Loucy (cell line): Measurements from ENCODE around the gene SERINC2.

Source experiments
- H2AFZ ChIP-seq: fragments of 200-600 bp; sonication (generic); 2 replicates; pipeline ENCODE4 v1.6.0; 2016; ENCODE audit warnings: antibody characterized with exemption, mild to moderate bottlenecking, low read length, moderate library complexity
- H3F3A ChIP-seq: fragments of 200-600 bp; 2 replicates; pipeline ENCODE4 v1.6.0; 2016; ENCODE audit warnings: antibody characterized with exemption, low read depth, mild to moderate bottlenecking
- H3K27me3 ChIP-seq: fragments of 200-600 bp; sonication (generic); 2 replicates; pipeline ENCODE4 v1.6.1; 2014; ENCODE audit warnings: low read length, mild to moderate bottlenecking; ENCODE audit not compliant: insufficient read depth, poor library complexity, severe bottlenecking
- H3K36me3 ChIP-seq: fragments of 200-600 bp; sonication (generic); 2 replicates; pipeline ENCODE4 v1.6.1; 2016; ENCODE audit warnings: low read length; ENCODE audit not compliant: insufficient read depth
- H3K4me1 ChIP-seq: fragments of 200-600 bp; sonication (generic); 2 replicates; pipeline ENCODE4 v1.5.1; 2014; ENCODE audit warnings: low read length, mild to moderate bottlenecking; ENCODE audit not compliant: insufficient read depth, poor library complexity, severe bottlenecking
- H3K4me2 ChIP-seq: fragments of 200-600 bp; sonication (generic); 2 replicates; pipeline ENCODE4 v1.6.0; 2014; ENCODE audit warnings: antibody characterized with exemption, low read length, low read depth, mild to moderate bottlenecking; ENCODE audit not compliant: poor library complexity, severe bottlenecking
- H3K4me3 ChIP-seq: fragments of 200-600 bp; sonication (generic); 2 replicates; pipeline ENCODE4 v1.5.1; 2014; ENCODE audit warnings: low read length, mild to moderate bottlenecking, mixed read lengths; ENCODE audit not compliant: poor library complexity, severe bottlenecking
- H3K79me2 ChIP-seq: fragments of 200-600 bp; sonication (generic); 2 replicates; pipeline ENCODE4 v1.6.1; 2014; ENCODE audit warnings: low read length; ENCODE audit not compliant: insufficient read depth
- H3K9ac ChIP-seq: fragments of 200-600 bp; sonication (generic); 2 replicates; pipeline ENCODE4 v1.6.0; 2014; ENCODE audit warnings: mild to moderate bottlenecking, low read depth, low read length, moderate library complexity; ENCODE audit not compliant: poor library complexity, severe bottlenecking
- H3K9me2 ChIP-seq: fragments of 200-600 bp; sonication (generic); replicated peaks from 2 replicates; pipeline ENCODE4 v1.6.1; 2016; ENCODE audit warnings: low read depth, low read length, mixed read lengths
- H3K9me3 ChIP-seq: fragments of 200-600 bp; sonication (generic); 2 replicates; pipeline ENCODE4 v1.6.1; 2014; ENCODE audit warnings: mild to moderate bottlenecking, antibody characterized with exemption, low read length, low read depth; ENCODE audit not compliant: insufficient read depth
- H4K20me1 ChIP-seq: fragments of 200-600 bp; sonication (generic); 2 replicates; pipeline ENCODE4 v1.6.0; 2014; ENCODE audit warnings: antibody characterized with exemption, low read length, mild to moderate bottlenecking; ENCODE audit not compliant: insufficient read depth, poor library complexity, severe bottlenecking
- EZH2phosphoT487 ChIP-seq: fragments of 200-600 bp; IDR thresholded peaks from 2 replicates; pipeline ENCODE4 v1.6.1; 2018; ENCODE audit warnings: antibody characterized with exemption, mild to moderate bottlenecking, moderate library complexity, borderline replicate concordance
- TF ChIP-seq, protein P1 (sequence below): fragments of 200-600 bp; sonication (generic); conservative IDR thresholded peaks from 2 replicates; pipeline ENCODE4 v1.5.1; 2014; ENCODE audit warnings: mild to moderate bottlenecking, antibody characterized with exemption, low read length

SERINC2 gene

DNA sequence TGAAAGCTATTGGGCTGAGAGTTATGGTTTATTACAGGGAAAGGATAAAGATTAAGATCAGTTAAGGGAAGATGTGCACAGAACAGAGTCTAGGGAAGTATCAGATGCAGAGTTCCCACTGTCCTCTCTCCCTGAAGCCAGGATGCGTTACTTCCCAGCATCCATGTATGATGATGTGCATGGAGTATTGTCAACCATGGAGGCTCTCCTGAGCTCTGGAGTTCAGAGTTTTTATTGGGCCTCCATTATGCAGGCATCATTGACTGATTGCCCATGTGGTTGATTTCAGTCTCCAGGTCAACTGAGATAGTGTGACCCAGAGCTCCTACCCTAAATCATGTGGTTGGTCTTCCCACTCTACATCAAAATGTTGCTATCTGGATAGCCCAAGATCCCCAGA lies 30.7 kb downstream of the SERINC2 start:
- no peak overlapping the region for H2AFZ ChIP-seq
- no peaks in the 10 kb centered on the region for H3K9me3 ChIP-seq
- no peaks in the 10 kb centered on the region for H3K4me1 ChIP-seq
- H4K20me1 ChIP-seq = no peaks in the 10 kb centered on the region
- no peaks in the 10 kb centered on the region for H3K9me2 ChIP-seq
- no peaks in the 10 kb centered on the region for H3K79me2 ChIP-seq
- no peak overlapping the region for H3K4me2 ChIP-seq
- no peak overlapping the region for H3K9ac ChIP-seq
- no peaks in the 10 kb centered on the region for H3K36me3 ChIP-seq
- no peaks in the 10 kb centered on the region for H3K27me3 ChIP-seq
- H3F3A ChIP-seq = no peaks in the 10 kb centered on the region
- TF ChIP-seq, protein P1, sequence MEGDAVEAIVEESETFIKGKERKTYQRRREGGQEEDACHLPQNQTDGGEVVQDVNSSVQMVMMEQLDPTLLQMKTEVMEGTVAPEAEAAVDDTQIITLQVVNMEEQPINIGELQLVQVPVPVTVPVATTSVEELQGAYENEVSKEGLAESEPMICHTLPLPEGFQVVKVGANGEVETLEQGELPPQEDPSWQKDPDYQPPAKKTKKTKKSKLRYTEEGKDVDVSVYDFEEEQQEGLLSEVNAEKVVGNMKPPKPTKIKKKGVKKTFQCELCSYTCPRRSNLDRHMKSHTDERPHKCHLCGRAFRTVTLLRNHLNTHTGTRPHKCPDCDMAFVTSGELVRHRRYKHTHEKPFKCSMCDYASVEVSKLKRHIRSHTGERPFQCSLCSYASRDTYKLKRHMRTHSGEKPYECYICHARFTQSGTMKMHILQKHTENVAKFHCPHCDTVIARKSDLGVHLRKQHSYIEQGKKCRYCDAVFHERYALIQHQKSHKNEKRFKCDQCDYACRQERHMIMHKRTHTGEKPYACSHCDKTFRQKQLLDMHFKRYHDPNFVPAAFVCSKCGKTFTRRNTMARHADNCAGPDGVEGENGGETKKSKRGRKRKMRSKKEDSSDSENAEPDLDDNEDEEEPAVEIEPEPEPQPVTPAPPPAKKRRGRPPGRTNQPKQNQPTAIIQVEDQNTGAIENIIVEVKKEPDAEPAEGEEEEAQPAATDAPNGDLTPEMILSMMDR = no peak
- TF ChIP-seq EZH2phosphoT487 = no peak
- no peak overlapping the region for H3K4me3 ChIP-seq

DNA sequence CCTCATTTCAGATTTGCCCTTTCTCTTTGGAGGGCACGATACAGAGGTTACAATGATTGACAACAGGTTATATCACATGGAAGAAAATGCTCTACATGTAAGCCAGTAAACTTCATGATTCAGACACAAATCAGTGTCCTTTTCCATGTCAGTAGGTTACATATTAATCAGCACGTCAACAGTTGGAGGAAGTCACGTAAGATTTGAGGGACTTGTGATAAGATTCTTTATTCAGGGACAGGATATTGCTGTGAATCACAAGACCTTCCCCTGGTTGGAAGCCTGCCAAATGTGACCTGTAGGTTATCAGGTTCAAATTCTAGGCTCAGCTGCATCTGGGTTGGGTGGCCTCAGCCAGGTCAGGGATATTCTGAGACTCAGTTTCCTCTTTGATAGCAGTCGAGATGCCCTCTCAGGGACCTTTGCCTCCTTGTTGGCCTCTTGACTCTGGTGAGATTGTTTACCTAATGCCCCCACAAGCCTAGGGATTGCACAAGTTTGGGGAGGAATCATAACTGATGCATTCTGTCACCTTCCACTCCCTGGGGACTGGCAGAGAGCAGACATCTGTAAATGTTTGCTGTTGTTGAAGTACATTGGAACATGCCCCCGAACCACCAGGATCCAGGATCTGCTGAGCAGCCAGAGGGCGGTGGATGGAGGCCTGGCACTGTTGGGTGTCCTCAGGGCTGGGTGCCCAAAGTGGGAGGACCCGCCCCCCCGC lies 31.9 kb downstream of the SERINC2 start:
- no peaks in the 10 kb centered on the region for H3K79me2 ChIP-seq
- no peaks in the 10 kb centered on the region for H3K9me3 ChIP-seq
- H3K4me2 ChIP-seq = no peak overlapping the region
- no peaks in the 10 kb centered on the region for H3K27me3 ChIP-seq
- H4K20me1 ChIP-seq = no peaks in the 10 kb centered on the region
- no peaks in the 10 kb centered on the region for H3K4me1 ChIP-seq
- no peaks in the 10 kb centered on the region for H3F3A ChIP-seq
- H3K36me3 ChIP-seq = no peaks in the 10 kb centered on the region
- H2AFZ ChIP-seq = no peak overlapping the region
- TF ChIP-seq, protein P1 = no peak
- no peak for TF ChIP-seq EZH2phosphoT487
- no peak overlapping the region for H3K4me3 ChIP-seq
- H3K9me2 ChIP-seq = no peaks in the 10 kb centered on the region
- H3K9ac ChIP-seq = no peak overlapping the region

DNA sequence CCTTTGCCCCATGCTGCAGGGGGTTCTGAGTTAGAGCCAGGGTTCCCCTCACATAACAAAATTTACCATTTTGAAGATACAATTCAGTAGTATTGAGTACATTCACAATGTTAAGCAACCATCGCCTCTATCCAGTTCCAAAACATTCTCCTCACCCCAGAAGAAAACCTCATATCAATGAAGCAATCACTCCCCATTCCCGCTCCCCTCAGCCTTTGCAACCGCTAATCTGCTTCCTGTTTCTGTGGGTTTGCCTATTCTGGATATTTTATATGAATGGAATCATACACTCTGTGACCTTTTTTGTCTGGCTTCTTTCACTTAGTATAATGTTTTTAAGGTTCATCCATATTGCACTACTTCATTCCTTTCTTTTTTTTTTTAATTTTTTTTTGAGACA lies 32.9 kb downstream of the SERINC2 start:
- Histone ChIP-seq H3K36me3 (no peaks in the 10 kb centered on the region), H4K20me1 (no peaks in the 10 kb centered on the region), H3K9ac (no peak overlapping the region), H3K4me3 (no peak overlapping the region), H3F3A (no peaks in the 10 kb centered on the region), H3K27me3 (no peaks in the 10 kb centered on the region), H3K4me2 (no peak overlapping the region), H3K4me1 (no peaks in the 10 kb centered on the region), H3K79me2 (no peaks in the 10 kb centered on the region), H2AFZ (no peak overlapping the region), H3K9me2 (no peaks in the 10 kb centered on the region), H3K9me3 (no peaks in the 10 kb centered on the region; the same call in 1 of the 2 replicates)
- TF ChIP-seq EZH2phosphoT487 = no peak
- TF ChIP-seq, protein P1 = no peak
